ENCODE results near the gene PC.
"Not testable (repeated sequence)": the region's sequence is repeated elsewhere in the genome, so short reads cannot be mapped to it uniquely, and the experiment has no call there.

Gene PC

GRCh38 chr11:66958232-66958955 is at the start of gene PC:
Gene PC, minus strand, starts transcription at chr11:66958383. Its CDS starts 86,224 bp downstream, at chr11:66872159.
- peak; percentile 100 for DNase-seq

DNA sequence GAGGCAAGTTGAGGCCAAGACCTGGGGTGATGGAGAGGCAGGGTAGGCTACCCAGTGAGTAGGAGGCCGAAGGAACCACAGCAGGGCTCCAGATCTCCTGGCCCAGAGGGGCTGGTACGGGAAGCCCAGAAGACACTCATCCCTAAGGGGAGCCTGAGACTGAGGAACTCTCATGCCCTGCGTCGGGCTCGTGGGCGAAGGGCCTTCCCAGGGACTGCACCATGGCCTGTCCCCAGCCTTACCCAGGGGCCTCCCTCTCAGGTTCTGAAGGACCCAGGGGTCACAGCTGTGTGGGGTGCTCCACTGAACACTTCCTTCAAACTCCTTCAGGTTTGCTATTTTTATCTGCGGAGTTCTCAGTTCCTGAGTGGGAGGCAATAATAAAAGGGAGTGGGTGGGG is 48.9 kb upstream of the PC start:
- no peak for DNase-seq

- peak; percentile 50 for DNase-seq
Measured at GRCh38 chr11:67006029-67006884, 48.1 kb upstream of the PC start.

DNA sequence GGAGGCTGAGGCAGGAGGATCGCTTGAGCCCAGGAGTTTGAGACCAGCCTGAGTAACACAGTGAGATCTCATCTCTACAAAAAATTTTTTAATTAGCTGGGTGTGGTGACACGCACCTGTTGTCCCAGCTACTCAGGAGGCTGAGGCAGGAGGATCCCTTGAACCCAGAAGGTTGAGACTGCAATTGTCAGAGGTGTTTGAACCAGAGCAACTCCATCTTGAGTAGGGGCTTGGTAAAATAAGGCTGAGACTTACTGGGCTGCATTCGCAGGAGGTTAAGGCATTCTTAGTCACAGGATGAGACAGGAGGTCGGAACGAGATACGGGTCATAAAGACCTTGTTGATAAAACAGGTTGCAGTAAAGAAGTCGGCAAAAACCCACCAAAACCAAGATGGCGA is 47.0 kb upstream of the PC start:
- DNase-seq = not testable (repeated sequence)

- no peak for DNase-seq
Measured at GRCh38 chr11:67002921-67003411, 44.8 kb upstream of the PC start.

GRCh38 chr11:67002297-67002913 is 44.2 kb upstream of the PC start:
- DNase-seq = no peak

DNA sequence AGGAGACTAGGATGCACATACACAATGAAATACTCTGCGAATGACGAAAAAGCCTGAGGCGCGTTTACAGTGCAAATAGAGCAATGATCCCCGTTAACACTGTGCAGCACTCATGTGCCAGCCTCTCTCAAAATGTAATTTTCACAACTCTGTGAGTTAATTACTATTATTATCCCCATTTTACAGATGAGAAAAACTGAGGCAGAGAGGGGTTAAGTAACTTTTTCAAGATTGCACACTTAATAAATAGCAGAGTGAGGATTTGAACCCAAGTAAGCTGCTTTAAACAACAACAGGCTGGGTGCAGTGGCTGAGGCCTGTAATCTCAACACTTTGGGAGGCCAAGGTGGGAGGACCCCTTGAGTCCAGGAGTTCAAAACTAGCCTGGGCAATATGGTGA is 43.1 kb upstream of the PC start:
- no peak for DNase-seq

DNA sequence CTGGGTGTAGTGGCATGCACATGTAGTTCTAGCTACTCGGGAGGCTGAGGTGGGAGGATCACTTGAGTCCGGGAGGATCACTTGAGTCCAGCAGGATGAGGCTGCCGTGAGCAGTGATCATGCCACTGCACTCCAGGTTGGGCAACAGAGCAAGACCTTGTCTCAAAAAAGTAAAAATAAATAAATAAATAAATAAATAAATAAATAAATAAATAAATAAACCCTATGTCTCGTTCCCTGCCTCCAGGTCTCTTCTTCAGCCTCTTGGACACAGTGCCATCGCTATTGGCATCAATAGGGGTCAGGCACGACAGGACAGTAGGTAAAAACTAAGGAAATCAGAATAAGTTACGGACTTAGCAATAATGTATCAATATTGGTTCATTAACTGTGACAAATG is 41.4 kb upstream of the PC start:
- DNase-seq = no peak

DNA sequence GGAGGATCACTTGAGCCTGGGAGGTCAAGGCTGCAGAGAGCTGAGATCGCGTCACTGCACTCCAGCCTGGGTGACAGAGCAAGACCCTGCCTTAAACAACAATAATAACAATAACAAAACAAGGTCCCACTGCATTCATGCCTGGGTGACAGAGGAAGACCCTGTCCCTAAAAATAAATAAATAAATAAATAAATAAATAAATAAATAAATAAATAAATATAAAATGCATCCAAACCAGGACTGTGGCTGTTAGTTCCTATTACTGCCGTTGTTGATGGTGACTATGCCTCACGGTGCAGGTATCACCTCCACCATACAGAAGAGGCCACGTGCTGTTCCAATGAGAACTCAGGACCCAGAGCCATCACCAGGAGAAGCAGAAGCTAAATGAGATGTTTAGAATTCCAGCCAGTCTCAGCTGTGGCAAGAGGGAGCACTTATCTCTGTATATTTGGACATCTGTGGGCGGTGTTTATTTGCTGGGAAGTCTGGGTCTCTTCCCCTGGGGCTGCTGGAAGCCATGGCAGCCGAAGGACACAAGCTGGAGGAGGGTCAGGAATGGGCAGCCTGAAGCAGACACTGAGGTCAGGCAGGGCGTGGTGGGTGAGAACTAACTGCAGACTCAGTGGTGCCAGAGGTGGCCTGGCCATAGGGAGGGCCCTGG is 38.6 kb upstream of the PC start:
- DNase-seq = peak; percentile 20

DNA sequence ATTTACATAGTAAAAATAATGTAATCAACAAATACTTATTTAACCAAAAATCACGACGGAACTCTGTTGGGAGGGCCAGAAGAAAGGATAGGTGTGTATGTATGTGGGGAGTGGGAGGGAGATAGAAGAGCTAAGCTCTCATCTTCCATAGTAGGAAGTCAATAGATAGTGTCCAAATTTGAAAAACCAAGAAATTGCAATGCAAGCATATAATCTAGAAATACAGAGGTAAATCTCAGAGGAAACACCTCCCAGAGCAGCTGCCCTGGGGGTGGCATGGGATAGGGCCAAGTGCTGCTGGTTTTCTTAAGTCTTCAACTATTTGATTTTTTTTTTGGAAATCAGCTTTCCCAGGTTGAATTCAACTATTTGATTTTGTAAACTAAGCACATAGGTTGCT is 33.9 kb upstream of the PC start:
- DNase-seq = no peak

DNA sequence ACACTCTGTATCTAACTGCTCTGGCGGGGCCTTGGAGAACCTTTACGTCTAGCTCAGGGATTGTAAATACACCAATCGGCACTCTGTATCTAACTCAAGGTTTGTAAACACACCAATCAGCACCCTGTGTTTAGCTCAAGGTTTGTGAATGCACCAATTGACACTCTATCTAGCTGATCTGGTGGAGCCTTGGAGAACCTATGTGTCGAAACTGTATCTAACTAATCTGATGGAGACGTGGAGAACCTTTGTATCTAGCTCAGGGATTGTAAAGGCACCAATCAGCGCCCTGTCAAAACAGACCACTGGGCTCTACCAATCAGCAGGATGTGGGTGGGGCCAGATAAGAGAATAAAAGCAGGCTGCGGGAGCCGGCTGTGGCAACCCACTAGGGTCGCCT is 31.2 kb upstream of the PC start:
- DNase-seq = not testable (repeated sequence)

- not testable (repeated sequence) for DNase-seq
Measured at GRCh38 chr11:66988741-66989140, 30.6 kb upstream of the PC start.

- no peak for DNase-seq
Measured at GRCh38 chr11:66987924-66988637, 29.9 kb upstream of the PC start.

DNA sequence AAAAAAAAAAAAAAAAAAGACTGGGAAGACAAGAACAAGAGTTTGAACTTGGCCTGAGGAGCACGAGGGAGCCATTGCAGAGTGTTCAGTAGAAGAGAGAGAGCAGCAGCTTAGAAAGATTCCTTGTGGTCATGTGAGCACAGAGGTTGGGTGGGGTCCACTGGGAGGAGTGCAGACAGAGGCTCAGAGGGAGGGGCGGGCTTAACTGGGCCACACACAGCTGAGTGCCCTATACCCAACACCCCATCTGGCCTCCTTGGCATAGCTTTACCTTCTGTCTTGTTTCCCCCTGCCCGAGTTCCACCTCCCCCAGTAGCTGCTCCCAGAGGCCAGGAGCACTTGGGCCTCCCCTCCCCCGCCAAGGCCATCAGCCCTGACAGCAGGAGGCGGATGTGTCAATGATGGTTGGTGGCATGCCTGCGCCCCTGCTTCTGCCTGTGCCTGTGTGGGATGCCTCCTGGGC is 29.0 kb upstream of the PC start:
- DNase-seq = no peak

GRCh38 chr11:66986178-66986545 is 28.0 kb upstream of the PC start:
- no peak for DNase-seq

GRCh38 chr11:66985508-66986177 is 27.5 kb upstream of the PC start:
- no peak for DNase-seq

DNA sequence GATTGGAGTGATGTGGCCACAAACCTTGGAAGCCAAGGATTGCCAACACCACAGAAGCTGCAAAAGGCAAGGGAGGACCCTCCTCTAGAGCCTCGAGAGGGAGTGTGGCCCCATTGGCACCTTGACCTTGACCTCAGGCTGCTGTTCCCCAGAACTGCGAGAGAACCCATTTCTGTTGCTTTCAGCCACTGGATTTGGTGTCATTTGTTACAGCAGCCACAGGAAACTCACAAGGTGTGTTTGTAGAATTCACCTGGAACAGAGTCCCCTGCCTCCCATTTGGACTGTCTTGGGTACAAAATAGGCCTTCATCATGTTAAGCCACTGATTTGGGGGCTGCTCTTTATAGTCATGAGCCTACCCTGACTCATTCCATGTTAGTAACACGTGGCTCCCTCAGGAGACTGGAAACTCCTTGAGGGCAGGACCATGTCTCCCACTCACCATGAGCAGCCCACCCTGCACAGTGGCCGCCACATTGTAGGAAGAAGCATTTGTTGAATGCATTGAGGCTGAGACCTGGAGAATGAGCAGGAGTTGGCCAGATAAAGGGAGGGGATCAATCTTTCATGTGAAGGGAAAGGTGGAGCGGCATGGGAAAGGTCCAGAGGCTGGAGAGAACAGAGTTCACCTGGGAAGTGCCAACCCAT is 25.2 kb upstream of the PC start:
- no peak for DNase-seq

DNA sequence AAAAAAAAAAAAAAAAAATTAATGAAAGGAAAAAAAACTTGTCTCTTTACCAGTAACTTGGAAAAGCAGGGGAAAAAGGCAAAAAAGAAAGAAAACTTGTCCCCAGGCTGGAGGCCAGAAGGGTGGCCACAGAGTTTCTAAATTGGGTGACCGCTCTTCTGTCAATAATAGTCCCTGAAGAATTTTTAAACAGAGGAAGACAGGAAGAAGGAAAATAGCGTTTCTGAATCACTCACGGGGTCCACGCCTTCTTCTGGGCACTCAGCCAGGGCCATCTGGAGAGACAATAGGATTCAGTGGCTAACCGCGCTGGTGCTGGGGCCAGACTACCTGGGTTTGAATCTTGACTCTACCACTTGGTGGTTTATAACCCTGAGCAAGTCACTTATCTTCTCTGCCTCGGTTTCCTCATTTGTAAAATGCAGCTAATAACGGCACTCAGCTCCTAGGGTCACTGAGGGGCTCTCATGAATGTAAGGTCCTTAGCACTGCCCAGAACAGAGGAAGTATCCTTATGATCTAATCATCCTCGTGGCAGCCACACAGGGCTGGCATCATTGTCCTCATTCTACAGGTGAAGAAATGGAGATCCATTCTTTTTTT is 23.9 kb upstream of the PC start:
- peak; percentile 96 for DNase-seq

- peak; percentile 71 for DNase-seq
Measured at GRCh38 chr11:66979336-66979980, 21.3 kb upstream of the PC start.

- no peak for DNase-seq
Measured at GRCh38 chr11:66978717-66979116, 20.5 kb upstream of the PC start.
